SK-N-MC (cell line): ENCODE results near the gene SLC31A2.

ENCODE experiments used
- EZH2 ChIP-seq: fragments of 200-600 bp; sonication (generic); IDR thresholded peaks from one replicate; pipeline ENCODE4 v1.6.1; 2017; ENCODE audit warnings: antibody characterized with exemption
- FOXP2 ChIP-seq: optimal IDR thresholded peaks from 2 replicates; pipeline ENCODE3; 2011; ENCODE audit warnings: mild to moderate bottlenecking, moderate library complexity; ENCODE audit not compliant: insufficient read depth; ENCODE audit errors: extremely low read length, control extremely low read depth
- POLR2AphosphoS5 ChIP-seq: IDR thresholded peaks from 2 replicates; pipeline ENCODE4 v1.6.1; 2012; ENCODE audit warnings: mild to moderate bottlenecking, low read depth, low read length, borderline replicate concordance

DNA sequence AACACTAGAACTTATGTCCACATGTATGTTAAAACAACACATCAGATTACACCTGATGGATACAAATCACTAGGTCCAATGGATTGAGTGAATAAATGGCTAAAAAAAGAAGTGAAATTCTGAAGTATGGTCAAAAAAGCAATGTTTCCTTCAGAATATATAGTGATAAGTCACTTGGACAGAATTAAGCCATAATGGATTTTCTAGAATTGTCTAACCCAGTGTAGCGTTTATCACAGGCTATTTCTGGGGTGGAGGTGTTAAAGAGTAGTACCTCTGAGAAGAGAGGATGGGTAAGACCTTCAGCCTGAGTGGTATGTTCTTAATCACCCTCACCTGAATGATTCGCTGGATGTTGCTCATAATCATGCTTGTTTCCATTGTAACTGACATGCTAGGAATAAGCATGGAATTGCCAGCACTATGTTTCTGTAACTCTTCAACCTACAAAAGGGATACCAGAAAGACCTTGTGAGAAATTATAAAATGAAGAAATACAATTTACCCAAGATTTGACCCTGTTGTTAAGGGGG lies 33.2 kb downstream of the SLC31A2 start:
- TF ChIP-seq EZH2 (no peak), POLR2AphosphoS5 (no peak), FOXP2 (no peak)
